ENCODE data around the gene GNG2.

- TF ChIP-seq MAX (IDR thresholded peaks at IDR 0.05; ENCODE audit: low read depth, low read length) (no peak), EP300 (IDR thresholded peaks at IDR 0.05; ENCODE audit: borderline replicate concordance in 1 of 2, control insufficient read depth in 1 of 2, low read depth in 2 of 2, low read length in 2 of 2) (no peak), PRDM15 (CRISPR knock-in tag; IDR thresholded peaks at IDR 0.05) (no peak), EZH2 (IDR thresholded peaks at IDR 0.05; ENCODE audit: borderline replicate concordance, control insufficient read depth, low read depth, low read length) (no peak), CTCF (IDR thresholded peaks at IDR 0.05 in 2 of 3, conservative IDR thresholded peaks at IDR 0.05 in 1 of 3; ENCODE audit: control insufficient read depth in 2 of 3, extremely low read depth in 1 of 3, insufficient read depth in 1 of 3, low read depth in 3 of 3, low read length in 3 of 3) (no peak), ELK1 (IDR thresholded peaks at IDR 0.05; ENCODE audit: low read depth, low read length) (no peak), ATF7 (IDR thresholded peaks at IDR 0.05; ENCODE audit: low read depth) (no peak), CBFB (IDR thresholded peaks at IDR 0.05; ENCODE audit: low read depth) (no peak), POLR2AphosphoS5 (IDR thresholded peaks at IDR 0.05; ENCODE audit: low read length) (no peak), CREM (IDR thresholded peaks at IDR 0.05; ENCODE audit: low read depth) (no peak), POLR2A (IDR thresholded peaks at IDR 0.05; ENCODE audit: low read depth, low read length) (no peak), NBN (IDR thresholded peaks at IDR 0.05) (no peak), USF1 (IDR thresholded peaks at IDR 0.05; ENCODE audit: borderline replicate concordance, extremely low read length, insufficient read depth, low read depth, low read length) (no peak)
These were observed 2.4 kb downstream of the GNG2 start for GRCh38 chr14:51862860-51863259.
